ENCODE results near the gene APCDD1L. TPM values are rescaled to one million over a fixed set of nuclear protein-coding genes. Genes with fewer than 3 reads are reported as not detected.

APCDD1L gene
- 0.17 and 0.19 TPM in 2 replicates for total RNA-seq

DNA sequence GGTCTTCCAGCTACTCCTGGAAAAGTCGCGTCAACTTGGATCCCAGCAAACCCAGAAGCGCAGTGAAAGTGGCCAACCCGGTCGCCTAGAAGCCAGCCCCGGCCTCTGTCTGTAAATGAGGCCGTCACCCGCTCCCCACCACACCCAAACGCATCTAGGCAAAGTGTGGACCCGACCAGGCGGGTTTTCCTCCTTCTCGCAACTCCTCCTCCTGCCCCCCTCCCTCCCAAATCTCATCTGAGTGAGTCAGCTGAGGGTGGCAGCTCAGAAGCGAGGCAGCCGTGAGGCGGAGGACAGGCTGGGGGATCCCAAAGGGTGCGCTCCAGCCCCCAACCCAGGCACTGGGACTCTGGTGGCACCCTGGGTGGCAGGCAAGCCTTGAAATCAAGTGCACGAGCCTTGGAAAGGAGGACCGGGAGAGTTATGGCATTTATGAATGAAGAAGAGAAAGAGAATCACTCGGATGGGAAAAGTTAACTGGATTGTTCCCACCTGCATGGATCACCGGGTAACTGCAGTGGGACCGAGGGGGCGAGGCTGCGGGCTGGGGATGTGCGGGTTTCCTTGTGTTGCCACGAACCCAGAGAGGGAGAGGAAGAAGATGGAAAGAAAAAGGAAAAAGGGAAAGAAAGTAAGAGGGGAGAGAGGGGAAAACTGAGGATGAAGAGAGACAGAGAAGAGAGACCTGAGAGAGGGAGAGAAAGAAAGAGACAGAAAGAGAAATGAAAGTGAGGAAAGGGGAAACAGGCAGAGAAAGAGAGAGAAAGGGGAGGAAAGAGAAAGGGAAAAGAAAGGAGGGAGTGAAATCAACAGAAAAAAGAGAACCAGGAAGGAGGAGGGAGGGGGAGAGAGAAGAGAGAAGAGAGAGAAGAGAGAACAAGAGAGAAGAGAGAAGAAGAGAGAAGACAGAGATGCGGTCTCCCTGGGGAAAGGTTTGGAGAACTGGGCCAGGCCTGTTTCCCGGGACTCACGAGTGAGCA is at the start of gene APCDD1L:
TSS of gene APCDD1L (minus strand) at position 167 of the 980 bp plus-strand sequence. CDS start 692 bp downstream, outside the sequence.
- DNase-seq: no peak

DNA sequence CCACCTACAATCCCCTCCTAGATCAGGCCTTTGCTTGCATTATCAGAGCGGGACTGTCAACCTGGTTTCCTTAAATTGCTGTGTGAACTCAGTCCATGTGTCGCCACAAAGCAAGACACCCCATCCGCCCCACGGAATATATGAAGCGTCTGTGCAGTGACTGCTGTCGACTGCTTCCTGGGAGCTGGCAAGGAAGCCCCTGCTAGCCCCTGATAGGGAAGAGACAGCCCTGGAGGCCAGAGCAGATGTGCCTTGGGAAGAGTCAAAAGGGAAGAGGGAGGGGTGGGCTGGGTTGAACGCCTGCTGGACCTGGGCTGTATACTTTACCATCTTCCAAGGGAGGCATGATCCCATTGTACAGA is 44.1 kb upstream of the APCDD1L start:
- no peak for DNase-seq

DNA sequence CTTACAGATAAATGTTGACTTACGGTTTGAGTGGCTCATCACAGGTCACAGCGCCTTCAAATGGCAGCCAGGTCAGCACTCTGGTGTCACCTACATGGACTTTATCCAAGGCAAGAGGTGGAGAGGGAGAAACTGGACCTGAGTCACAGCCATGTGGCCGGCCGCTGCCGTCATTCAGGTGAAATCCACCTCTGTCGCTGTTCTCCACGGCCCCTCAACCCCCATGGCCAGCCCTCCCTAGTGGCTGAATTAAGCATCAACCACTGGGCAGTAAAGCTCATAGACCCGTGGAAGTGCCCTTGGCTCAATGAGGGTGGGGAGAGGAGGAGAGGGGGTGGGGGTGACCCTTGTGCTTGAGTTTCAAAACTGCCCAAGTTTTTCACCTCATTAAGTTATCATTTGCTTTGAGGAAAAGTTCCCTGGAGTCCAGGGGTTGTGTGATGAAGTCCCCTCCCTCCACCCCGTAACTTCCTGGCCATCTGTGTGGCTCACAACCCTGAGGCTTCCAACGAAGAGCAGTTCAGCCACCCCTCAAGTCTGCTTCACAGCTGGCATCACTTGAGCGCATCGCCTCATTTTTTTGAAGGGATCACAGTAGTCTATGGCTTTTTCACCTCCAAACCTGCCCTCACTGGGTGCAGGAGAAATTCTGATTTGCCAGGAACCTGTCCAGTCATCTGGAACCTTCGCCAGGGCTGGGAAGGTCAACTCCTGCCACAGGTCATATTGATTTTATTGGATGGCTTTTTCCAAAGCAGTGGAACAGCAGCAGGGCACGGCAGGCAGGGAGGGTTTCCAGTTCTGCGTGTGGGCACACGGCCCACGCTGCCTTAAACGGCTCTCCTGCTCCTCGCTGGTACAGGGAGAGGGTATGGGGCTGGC is 43.5 kb upstream of the APCDD1L start:
- no peak for DNase-seq

DNA sequence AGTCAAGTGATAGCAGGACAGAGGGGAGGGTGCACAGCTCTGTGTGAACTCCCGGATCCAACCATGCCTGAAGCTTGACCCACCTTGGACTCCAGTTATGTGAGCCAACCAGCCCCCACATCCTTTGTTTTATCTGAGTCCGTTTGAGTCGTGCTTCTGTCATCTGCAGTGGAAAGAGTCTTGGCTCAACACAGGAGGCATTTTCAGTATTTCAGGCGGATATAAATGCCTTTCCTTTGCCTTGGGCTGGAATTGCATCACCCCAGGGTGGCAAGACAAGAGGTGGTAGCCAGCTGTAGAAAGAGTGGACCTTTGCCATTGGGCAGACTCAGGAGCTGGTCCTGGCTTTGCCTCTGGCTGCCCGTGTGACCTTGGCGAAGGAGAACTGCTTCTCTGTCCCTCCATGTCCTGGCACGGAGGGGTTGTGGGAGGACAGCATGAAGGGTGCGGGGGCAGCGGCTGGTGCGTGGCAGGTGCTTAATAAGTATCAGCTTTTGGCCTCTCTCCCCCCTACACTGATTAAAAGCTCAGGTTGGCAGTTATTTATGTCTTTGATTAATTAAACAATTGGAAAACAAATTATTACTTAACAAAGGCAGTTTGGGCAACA is 42.6 kb upstream of the APCDD1L start:
- no peak for DNase-seq

DNA sequence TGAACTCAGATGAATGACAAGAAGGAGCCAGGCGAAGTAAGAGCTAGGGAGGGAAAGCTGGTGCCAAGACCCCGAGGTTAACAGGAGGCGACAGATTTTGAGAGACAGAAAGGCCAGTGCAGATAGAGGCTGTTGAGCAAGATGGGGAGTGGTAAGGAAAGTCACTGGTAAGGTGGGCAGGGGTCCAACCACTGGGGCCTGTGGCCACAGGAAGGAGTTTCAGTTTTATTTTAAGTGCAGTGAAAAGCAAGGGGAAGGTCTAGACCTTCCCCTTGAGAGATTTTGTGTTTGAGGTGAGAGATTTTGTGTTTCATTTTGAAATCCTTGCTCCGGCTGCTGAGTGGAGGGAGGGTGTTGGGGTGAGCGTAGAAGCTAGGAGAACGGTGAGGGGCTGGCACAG is 41.8 kb upstream of the APCDD1L start:
- no peak for DNase-seq

DNA sequence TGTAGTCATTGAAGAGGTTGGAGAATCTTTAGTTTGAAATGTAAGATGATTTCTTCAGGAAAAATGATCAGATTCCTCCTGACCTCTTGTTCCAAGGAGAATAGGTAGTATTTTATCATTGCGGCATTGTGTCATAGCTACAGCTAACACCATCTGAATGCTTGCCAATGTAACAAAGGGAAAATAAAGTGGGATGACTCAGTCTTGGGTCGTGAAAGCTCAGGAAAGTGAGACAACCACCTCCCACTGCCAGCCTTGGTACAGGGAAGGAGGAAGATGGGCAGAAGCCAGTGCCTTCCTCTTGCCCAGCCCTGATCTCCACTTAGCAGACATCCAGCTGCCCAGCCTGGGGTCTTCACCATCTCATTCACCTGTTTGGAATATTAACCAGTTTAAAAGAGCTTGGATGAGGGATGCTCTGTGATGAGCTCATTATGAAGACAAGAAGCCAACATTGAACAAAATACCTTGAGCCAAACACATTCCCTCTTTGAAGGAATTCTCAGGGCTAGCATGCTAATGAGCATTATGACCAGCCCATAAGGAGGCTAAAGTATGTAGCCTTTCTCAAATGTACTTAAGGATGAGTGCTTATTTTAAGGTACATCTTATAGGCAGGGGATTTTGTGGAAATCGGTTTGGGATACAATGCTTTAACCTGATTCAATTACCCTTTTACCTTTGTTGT is 40.0 kb upstream of the APCDD1L start:
- peak; percentile 77 for DNase-seq

DNA sequence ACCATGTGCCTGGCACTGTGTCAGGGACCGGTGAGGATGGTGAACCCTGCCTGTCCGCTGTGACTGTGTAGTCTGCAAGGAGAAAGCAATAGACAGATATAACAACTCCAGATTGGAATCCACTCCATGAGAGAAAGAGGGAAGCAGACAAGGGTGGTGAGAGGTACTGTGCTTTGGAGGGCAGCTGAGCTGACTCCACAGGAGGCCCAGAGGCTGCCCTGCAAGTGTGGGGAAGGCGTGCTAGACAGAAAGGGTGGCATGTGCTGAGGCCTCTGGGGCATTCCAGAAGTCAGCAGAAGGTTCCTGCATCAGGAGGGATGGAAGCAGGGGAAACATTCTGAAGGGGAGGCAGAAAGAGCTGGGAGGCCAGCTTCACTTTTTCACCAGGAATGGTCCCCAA is 39.3 kb upstream of the APCDD1L start:
- DNase-seq: no peak

DNA sequence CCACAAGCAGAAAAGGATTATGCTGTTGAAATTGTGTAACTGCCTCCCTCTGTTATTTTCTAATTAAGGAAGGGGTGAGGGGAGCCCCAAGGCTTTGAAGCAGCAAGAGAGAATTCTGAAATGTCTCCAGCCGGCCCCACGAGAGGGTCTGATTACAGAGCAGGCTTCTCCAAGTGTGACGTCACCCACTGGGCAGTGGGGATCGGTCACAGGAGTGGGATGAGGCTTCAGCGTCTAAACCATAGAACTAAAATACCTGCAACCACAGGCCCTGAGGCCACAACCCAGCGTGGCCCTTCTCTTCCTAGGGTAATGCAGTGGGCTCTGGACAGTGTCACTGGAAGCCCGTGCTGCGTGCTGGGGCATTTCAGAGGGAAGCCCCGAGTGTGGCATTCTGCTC is 38.6 kb upstream of the APCDD1L start:
- no peak for DNase-seq

DNA sequence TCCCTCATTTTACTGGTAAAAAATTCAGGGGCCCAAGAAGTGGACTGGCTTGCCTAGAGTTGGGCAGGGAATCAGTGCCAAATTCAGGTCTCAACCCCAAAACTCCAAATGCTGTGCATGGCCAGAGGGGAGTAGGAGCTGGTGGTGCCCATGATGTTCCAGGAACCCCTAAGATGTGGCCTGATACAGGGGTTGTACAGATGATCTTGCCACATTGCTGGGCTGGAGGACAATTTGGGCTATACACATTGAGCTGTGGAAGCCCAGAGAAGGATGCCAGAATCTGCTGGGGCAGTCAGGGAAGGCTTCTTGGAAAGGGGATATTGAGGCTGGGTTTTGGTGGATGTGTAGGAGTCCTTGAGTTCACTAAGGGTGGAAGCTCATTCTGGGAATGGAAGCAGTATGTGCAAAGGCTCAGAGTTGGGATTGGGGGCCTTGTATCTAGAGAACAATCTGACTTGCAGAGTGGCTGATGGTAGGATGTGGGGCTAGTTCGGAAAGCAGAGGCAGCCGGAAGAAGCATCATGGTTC is 38.0 kb upstream of the APCDD1L start:
- no peak for DNase-seq

DNA sequence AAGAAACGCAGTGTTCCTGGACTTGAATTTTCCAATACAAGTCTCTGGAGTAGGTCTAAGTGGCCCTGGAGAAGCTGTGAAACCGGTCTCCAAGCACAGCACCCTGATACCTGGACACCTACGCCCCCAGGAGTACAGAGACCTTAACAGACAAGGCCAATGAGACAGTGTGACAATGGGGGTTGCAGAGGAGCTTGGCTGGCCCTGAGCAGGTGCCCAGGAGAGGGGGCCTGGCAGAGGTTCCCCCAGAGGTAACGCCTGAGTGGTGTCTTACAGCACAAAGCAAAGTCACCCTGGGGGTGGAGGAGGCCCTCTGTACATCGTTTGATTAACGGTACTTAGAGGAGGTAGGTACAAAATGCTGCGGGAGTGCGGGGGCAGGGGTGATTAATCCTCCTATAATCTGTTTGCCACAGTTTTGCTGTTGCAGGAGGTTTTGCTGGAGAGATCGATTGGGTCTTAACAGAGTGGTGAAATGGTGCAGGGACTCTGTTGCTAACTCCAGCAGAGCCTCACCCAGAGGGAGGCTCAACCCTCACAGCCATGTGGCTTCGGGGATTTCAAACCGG is 37.3 kb upstream of the APCDD1L start:
- no peak for DNase-seq

DNA sequence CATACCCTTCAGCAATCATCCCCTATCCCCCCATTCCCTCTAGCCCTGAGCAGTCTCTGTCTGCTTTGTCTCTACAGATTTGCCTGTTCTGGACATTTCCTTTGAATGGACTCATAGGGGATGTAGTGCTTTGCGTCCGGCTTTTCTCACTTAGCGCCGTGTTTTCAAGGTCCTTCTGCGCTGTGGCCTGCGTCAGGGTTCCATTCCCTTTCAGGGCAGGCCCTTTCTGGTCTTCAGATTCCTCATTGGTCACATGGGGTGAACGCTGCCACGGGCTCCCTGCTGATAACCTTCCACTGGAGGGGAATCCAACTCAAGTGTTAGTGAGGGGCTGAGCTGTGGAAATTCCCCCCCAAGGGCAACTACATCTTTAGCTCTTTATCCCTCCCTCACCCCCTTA is 36.4 kb upstream of the APCDD1L start:
- DNase-seq: no peak

DNA sequence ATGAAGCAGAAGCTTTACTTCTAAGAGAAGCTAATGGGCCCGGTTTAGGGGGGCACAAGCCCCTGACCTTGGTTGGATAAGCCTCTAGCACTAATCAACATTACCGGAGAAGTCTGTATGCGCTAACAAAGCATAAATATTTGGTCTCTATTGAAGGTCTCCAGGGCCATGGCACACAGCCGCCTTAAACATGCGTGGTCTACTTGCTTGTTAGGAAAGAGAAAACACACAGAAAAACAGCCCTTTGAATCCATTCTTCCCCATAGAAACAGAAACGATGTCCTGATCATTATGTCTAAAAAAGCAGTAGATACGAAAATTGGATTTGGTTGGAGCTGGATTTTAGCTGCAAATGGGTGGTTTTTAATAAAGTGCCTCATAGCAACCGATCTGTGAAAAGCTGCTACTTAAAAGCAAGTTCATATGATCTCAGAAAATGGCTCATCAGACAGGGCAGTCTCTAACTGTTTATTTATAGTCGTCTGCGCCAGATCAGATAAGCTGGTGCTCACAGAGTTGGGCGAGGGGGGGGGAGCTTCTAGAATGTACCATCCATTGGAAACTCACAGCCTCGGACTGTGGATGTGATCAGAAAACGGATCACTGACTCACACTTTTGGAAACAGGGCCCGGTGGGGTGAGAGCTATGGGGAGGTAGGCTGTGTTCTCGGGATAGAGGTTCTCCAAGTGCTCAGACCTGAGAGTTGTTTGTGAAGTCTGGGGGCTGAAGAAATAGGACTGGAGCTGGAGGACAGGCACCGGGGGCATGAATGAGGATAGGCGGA is 35.3 kb upstream of the APCDD1L start:
- DNase-seq: peak; percentile 80

DNA sequence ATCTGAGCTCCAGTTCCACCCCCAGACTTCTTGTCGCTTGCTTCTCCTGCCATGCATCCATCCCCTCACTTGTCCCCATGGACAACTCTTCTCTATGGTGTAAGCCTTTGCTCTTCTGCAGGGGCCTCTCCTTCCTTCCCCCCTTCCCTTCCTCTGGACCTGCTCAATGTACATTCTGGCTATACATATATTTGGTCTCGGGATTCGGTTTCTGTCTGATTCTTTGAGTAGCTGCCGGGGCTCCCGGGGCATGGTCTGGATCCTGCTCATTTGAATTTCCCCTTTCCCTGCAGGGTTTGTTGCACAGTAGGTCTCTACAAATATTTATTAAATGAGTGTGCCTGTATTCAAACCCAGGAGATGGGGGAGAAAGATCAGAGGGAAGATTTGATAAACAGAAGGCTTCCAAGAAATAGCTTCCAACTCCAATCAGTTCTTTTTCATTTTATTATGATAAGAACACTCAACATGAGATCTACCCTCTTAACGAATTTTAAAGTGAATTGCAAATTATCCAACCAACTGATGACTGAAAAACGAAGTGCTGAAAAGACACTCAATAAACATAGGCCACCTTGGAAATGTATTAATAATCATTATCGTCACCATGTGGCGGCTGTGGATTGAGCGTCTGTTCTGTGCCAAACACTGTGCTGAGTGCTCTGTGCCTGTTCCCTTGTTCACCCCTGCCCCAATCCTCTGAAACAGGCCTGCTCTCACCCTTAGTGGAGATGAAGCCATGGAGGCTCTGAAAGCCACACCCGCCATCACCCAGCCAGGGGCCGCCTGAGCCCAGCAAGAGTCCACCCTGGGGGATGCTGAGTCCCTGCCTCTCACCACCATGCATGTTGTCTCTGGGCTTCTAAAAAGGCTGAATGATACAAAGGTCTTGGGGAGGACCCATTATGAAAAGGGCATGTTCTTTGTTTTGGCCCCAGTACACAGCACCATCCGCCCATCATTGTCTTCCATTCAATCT is 34.3 kb upstream of the APCDD1L start:
- no peak for DNase-seq

DNA sequence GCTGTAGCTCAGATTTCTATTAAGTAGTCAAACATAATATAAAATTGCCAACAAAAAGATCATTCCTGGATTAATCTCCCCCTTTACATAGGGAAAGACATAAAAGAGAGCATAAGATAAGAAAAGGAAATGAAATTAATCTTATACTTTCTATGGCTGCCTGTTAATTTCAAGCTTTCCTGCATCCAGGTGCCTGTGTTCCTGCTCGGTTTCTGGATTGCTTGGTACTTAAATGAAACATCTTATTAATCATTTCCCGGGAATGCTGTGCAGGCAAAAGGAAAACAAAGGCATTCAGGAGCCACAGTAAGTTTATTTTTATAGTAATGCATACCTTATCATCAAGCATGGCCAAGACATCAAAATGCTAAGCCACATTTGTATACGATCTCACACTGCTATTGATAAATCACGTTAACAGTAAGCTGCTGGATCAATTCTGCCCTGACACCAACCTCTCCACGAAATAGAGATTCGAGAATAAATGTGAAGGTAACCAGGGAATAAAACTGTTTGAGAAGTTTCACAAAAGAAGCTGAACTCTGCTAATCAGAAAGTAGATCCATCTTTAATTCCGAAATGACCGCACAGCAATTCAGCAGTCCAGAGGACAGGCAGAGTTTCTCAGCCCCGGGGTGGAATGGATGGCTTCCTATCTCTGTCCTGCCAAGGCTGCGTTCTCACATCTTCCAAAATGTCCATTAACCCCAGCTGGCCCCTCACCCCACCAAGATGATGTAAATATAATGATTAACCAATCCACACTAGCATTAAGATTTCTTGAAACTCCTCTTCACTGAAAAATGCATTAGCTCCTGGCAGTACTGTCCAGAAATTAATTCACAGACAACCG is 32.6 kb upstream of the APCDD1L start:
- peak; percentile 42 for DNase-seq

DNA sequence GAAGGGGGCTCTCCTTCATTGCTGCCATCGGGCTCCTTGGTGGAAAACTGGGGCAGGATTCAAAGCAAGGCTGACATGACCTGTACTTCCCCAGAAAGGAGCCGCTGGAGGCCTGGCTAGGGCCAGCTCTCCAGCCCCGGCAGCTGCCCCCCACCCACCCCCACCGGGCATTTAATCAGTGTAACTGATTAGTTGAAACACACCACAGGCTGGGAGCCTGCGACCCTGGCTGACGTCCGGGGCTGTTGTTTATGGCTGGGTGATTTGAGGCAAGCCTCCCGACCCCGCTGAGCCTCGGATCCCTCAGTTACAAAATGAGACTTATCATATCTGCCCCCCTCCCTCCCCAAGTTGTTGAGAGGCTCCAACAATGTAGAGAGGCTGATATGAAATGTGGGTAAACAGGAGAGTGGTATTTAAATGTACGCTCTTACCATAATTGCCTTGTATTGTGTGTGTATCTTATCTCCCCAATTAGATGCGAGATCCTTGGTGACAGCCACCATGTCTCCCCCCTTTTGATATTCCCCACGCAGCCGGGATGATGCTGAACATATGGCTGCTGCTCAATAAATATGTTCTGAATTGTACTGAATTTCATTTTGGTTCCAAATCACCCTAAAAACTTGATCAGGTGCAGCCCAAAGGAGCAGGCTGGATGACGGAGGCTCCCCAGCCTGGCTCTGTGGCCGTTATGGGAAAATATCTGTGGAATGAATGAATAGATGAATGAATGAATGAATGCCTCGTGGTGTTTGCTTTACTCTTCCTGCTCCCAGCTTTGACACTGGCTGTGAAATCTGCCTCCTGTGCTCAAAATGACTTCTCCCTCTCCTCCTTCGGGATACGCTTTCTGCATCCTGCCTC is 31.8 kb upstream of the APCDD1L start:
- DNase-seq: no peak

DNA sequence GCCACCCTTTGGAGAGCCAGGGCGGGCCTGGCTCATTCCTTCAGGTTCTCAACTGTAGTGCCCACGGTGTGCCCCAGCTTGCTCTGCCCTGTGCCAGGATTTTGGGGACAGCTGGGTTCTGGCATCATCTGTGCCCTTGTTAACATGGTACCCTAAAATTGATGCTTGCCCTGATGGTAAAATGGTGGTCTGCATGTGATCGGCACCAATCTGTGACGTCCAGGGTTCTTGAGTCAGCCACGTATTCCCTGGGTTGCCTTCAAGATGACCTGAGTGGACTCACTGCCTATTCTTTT is 31.2 kb upstream of the APCDD1L start:
- DNase-seq: no peak

DNA sequence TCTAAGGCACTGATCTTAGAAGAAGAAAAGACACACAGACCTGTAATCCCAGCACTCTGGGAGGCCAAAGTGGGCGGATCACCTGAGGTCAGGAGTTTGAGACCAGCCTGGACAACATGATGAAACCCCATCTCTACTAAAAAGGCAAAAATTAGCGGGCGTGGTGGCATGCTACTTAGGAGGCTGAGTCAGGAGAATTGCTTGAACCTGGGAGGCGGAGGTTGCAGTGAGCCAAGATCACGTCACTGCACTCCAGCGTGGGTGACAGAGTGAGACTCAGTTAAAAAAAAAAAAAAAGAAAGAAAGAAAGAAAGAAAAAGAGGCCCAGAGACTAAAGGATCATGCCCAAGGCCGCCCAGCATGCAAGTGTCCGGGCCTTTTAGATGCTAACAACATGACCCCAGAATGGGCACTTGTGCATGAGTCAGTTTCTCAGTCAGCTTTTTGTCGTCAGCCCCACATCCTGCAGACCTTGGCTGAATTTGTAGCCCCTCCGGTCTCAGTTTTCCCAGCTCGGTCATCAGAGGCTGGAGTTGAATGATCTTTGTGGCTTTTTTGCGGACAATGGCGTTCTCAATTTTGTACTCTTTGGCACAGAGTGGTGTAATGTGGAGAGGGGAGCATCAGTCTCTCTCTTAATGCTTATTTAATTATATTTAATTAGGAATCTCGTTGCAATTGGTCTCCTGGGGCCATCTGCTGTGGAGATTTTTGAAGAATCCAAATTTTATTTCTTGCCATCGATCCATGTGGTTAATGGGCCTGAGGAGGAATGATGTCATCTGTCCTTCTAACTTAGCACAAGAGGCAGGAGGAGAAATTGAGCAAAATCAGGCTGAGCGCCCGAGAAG is 30.6 kb upstream of the APCDD1L start:
- no peak for DNase-seq

Measured in dermis blood vessel endothelial cell (primary cell).